Natural killer cell treated with Interleukin-12 subunit alpha and Interleukin-12 subunit beta and Interleukin-15 and Interleukin-18, amount 100 ng/mL, for 72 hours (primary cell): ENCODE data around the gene GPATCH2L. TPM values are rescaled to one million over a fixed set of nuclear protein-coding genes. Genes with fewer than 3 reads are reported as not detected.

Source experiments
- ATAC-seq, 2 donors: fragments of 150-1000 bp; cut with Tn5 transposase in 1 of 2; sonication (Bioruptor Pico), chemical (Tn5 transposase) in 1 of 2; 2 replicates each; pipeline ENCODE4 v1.10.0; 2021
- DNase-seq: peaks from one replicate; pipeline ENCODE4 v3.0.0; 2022; ENCODE audit warnings: low spot score
- H3K27ac Mint-ChIP-seq, 2 donors: 1 replicate in 1 of 2; 2 replicates in 1 of 2; pipeline ENCODE4 v1.8.0; 2022; ENCODE audit warnings: mixed read lengths in 2 of 2, mild to moderate bottlenecking in 1 of 2, moderate library complexity in 1 of 2
- H3K27me3 Mint-ChIP-seq, 2 donors: 1 replicate in 1 of 2; 2 replicates in 1 of 2; pipeline ENCODE4 v1.8.0; 2022; ENCODE audit warnings: mixed read lengths in 2 of 2
- H3K36me3 Mint-ChIP-seq: one replicate; pipeline ENCODE4 v1.8.0; 2022; ENCODE audit warnings: mixed read lengths
- H3K4me1 Mint-ChIP-seq, 2 donors: 1 replicate in 1 of 2; 2 replicates in 1 of 2; pipeline ENCODE4 v1.8.0; 2022; ENCODE audit warnings: low read depth in 2 of 2, mixed read lengths in 2 of 2, mild to moderate bottlenecking in 1 of 2
- H3K4me3 Mint-ChIP-seq: one replicate; pipeline ENCODE4 v1.8.0; 2022; ENCODE audit warnings: mixed read lengths
- H3K9me3 Mint-ChIP-seq: 2 replicates; pipeline ENCODE4 v1.8.0; 2022; ENCODE audit warnings: mixed read lengths
- total RNA-seq, 2 donors: library from RNA; stranded (reverse); gene quantifications; one replicate each; pipeline ENCODE4 v1.2.3, GENCODE V29; 2022

Gene GPATCH2L
- total RNA-seq, 2 donors from 2014 or later = 66.0 to 91.7 TPM

GRCh38 chr14:76196980-76197695, 45.4 kb downstream of the GPATCH2L start:
- Mint-ChIP-seq H3K27ac (no peak overlapping the region), H3K36me3 (peaks cover 36% of the 10 kb centered on the region), H3K4me3 (no peak overlapping the region), H3K9me3 (no peaks in the 10 kb centered on the region), H3K4me1 (no peaks in the 10 kb centered on the region), H3K27me3 (no peaks in the 10 kb centered on the region)
- DNase-seq (no peak), ATAC-seq (no peak)

- H3K27me3 Mint-ChIP-seq = no peaks in the 10 kb centered on the region
- H3K4me1 Mint-ChIP-seq = peaks cover 0 to 5% of the 10 kb centered on the region in 2 donors
- no peak for ATAC-seq
- peaks cover 40% of the 10 kb centered on the region for H3K36me3 Mint-ChIP-seq
- no peak for DNase-seq
- no peaks in the 10 kb centered on the region for H3K9me3 Mint-ChIP-seq
- H3K4me3 Mint-ChIP-seq = no peak overlapping the region
- no peak overlapping the region for H3K27ac Mint-ChIP-seq
Observed at GRCh38 chr14:76201162-76201561, 49.4 kb downstream of the GPATCH2L start.

GRCh38 chr14:76203086-76204001, 51.6 kb downstream of the GPATCH2L start:
- Mint-ChIP-seq H3K4me3 (no peak overlapping the region), H3K27me3 (no peaks in the 10 kb centered on the region), H3K9me3 (no peaks in the 10 kb centered on the region), H3K36me3 (peaks cover 23% of the 10 kb centered on the region), H3K27ac (no peak overlapping the region), H3K4me1 (peaks cover 2 to 5% of the 10 kb centered on the region in 2 donors)
- peak in 1 of 2 donors; percentile 43 for ATAC-seq
- no peak for DNase-seq

- Mint-ChIP-seq H3K4me1 (peaks cover 5% of the 10 kb centered on the region in 2 donors), H3K27ac (no peak overlapping the region), H3K4me3 (no peak overlapping the region), H3K27me3 (no peaks in the 10 kb centered on the region), H3K36me3 (peaks cover 25% of the 10 kb centered on the region), H3K9me3 (no peaks in the 10 kb centered on the region)
- ATAC-seq (no peak), DNase-seq (no peak)
Observed at GRCh38 chr14:76204461-76205230, 52.9 kb downstream of the GPATCH2L start.

DNA sequence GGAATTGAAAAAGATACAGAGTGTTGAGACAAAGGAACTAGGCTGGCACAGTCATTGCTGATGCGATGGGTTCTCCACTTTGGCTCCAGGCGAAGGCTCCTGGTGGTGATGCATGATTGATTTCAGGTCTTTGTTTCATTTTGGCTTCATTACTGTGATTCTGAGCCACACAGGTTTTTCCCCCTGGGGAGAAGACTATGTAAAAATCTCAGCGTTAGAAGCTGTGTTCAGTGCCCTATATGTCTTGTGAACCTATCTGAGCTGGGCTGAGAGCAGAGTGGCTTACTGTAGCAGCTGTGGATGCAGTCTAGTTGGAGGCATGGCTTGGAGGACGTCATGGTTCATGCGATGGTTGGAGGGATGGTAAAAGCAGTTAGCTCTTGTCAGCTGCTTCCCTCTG, 54.0 kb downstream of the GPATCH2L start:
- no peak overlapping the region for H3K27ac Mint-ChIP-seq
- H3K9me3 Mint-ChIP-seq = no peaks in the 10 kb centered on the region
- no peak for ATAC-seq
- no peak overlapping the region for H3K4me3 Mint-ChIP-seq
- H3K27me3 Mint-ChIP-seq = no peaks in the 10 kb centered on the region
- peaks cover 5% of the 10 kb centered on the region in 2 donors for H3K4me1 Mint-ChIP-seq
- peaks cover 22% of the 10 kb centered on the region for H3K36me3 Mint-ChIP-seq
- DNase-seq = no peak

GRCh38 chr14:76208340-76208739, 56.6 kb downstream of the GPATCH2L start:
- H3K27ac Mint-ChIP-seq = no peak overlapping the region
- no peaks in the 10 kb centered on the region for H3K9me3 Mint-ChIP-seq
- H3K36me3 Mint-ChIP-seq = peaks cover 13% of the 10 kb centered on the region
- peaks cover under 1 to 5% of the 10 kb centered on the region in 2 donors for H3K4me1 Mint-ChIP-seq
- no peaks in the 10 kb centered on the region for H3K27me3 Mint-ChIP-seq
- H3K4me3 Mint-ChIP-seq = no peak overlapping the region
- DNase-seq (no peak), ATAC-seq (no peak)

DNA sequence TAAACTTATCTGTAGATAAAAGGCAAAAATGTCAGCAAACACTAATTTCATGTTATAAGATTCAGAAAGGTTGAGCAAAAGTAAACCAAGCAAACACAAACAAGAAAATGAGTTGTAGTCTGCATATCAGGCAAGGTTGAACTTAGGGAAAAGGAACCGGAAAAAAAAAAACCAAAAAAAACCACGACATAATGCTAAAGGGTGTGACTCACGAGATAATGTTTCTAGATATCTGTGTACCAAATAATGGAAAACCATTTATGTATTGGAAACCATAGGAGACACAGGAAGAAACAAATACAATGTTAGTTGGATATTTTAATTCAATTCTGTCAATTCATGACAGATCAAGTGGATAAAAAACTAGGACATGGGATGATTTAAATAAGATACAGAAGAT, 60.5 kb downstream of the GPATCH2L start:
- Mint-ChIP-seq H3K27ac (no peak overlapping the region), H3K9me3 (no peaks in the 10 kb centered on the region), H3K4me1 (peaks cover 0 to 5% of the 10 kb centered on the region in 2 donors), H3K27me3 (no peaks in the 10 kb centered on the region), H3K4me3 (no peak overlapping the region), H3K36me3 (peaks cover 6% of the 10 kb centered on the region)
- no peak for ATAC-seq
- no peak for DNase-seq

- H3K4me3 Mint-ChIP-seq = no peak overlapping the region
- H3K27ac Mint-ChIP-seq = no peak overlapping the region
- ATAC-seq (no peak), DNase-seq (no peak)
- no peaks in the 10 kb centered on the region for H3K4me1 Mint-ChIP-seq
- H3K9me3 Mint-ChIP-seq = no peaks in the 10 kb centered on the region
- no peaks in the 10 kb centered on the region for H3K36me3 Mint-ChIP-seq
- H3K27me3 Mint-ChIP-seq = peaks cover 2 to 5% of the 10 kb centered on the region in 2 donors
Observed at GRCh38 chr14:76217179-76217578, 65.5 kb downstream of the GPATCH2L start.

- H3K27ac Mint-ChIP-seq = no peak overlapping the region
- H3K36me3 Mint-ChIP-seq = peaks cover under 1% of the 10 kb centered on the region
- no peak for ATAC-seq
Observed at GRCh38 chr14:76218662-76219061, 66.9 kb downstream of the GPATCH2L start.

DNA sequence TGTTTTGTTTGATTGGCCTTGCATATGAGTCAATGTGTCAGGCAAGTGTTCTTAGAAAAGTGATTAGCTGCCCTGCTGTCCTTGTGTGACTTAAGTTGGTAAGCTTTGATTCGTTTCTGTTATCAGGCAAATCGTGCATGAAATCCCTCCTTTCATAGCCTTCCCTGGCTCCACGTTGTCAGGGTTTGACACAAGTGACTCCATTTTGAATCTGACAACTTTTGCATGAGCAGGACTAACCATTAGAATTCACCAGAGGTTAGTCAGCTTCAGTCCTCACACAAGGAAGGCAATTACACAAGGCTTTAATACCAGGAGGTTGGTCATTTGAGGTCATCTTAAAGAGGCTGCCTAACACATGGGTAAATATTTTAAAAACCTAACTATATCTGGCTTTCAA, 68.2 kb downstream of the GPATCH2L start:
- Mint-ChIP-seq H3K9me3 (no peaks in the 10 kb centered on the region), H3K4me1 (no peaks in the 10 kb centered on the region), H3K27me3 (peaks cover 2 to 5% of the 10 kb centered on the region in 2 donors), H3K4me3 (no peak overlapping the region), H3K36me3 (peaks cover 4% of the 10 kb centered on the region), H3K27ac (no peak overlapping the region)
- DNase-seq = no peak
- ATAC-seq = no peak

More at GRCh38 chr14:76218662-76219061, 66.9 kb downstream of the GPATCH2L start:
- no peak for DNase-seq
- Mint-ChIP-seq H3K9me3 (no peaks in the 10 kb centered on the region), H3K27me3 (peaks cover 2 to 5% of the 10 kb centered on the region in 2 donors), H3K4me3 (no peak overlapping the region), H3K4me1 (no peaks in the 10 kb centered on the region)

- Mint-ChIP-seq H3K36me3 (peaks cover 4% of the 10 kb centered on the region), H3K4me3 (no peak overlapping the region), H3K27me3 (peaks cover 0 to 4% of the 10 kb centered on the region in 2 donors), H3K27ac (no peak overlapping the region), H3K9me3 (no peaks in the 10 kb centered on the region), H3K4me1 (no peaks in the 10 kb centered on the region)
- DNase-seq (no peak), ATAC-seq (no peak)
Observed at GRCh38 chr14:76227450-76228050, 75.8 kb downstream of the GPATCH2L start.

GRCh38 chr14:76228138-76228537, 76.4 kb downstream of the GPATCH2L start:
- no peak for DNase-seq
- Mint-ChIP-seq H3K27ac (no peak overlapping the region), H3K9me3 (no peaks in the 10 kb centered on the region), H3K36me3 (peaks cover 4% of the 10 kb centered on the region), H3K27me3 (peaks cover 0 to 4% of the 10 kb centered on the region in 2 donors), H3K4me1 (no peaks in the 10 kb centered on the region), H3K4me3 (no peak overlapping the region)
- no peak for ATAC-seq

DNA sequence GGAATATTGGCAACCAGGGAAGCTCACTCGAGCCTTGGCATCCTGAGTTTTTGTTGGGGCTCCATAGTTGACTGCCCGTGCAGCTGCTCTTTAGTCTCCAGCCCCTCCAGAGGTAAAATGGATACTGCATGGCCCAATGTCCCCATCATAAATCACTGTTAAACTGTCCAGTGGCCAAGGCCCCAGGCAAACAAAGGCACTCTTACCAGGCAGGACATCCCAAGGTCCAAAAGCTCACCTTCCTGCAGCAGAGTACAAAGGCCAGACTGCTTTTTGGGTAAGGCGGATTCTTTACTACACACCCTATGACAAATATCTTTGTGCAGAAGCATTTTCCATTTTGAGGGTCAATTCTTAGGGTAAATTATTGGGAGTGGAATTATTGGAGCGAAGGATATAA, 81.1 kb downstream of the GPATCH2L start:
- no peak overlapping the region for H3K27ac Mint-ChIP-seq
- DNase-seq = no peak
- peaks cover 4% of the 10 kb centered on the region for H3K36me3 Mint-ChIP-seq
- ATAC-seq = no peak
- H3K9me3 Mint-ChIP-seq = no peaks in the 10 kb centered on the region
- no peaks in the 10 kb centered on the region for H3K27me3 Mint-ChIP-seq
- H3K4me1 Mint-ChIP-seq = no peaks in the 10 kb centered on the region
- no peak overlapping the region for H3K4me3 Mint-ChIP-seq
